ENCODE measurements around the gene SEMA6A. TPM values are rescaled to one million over a fixed set of nuclear protein-coding genes. Genes with fewer than 3 reads are reported as not detected.
"Not testable (repeated sequence)": the region's sequence is repeated elsewhere in the genome, so short reads cannot be mapped to it uniquely, and the experiment has no call there.

Gene SEMA6A
- total RNA-seq, 4 donors from 2014 or later, result 2.5 to 6.5 (median 2.7) TPM

DNA sequence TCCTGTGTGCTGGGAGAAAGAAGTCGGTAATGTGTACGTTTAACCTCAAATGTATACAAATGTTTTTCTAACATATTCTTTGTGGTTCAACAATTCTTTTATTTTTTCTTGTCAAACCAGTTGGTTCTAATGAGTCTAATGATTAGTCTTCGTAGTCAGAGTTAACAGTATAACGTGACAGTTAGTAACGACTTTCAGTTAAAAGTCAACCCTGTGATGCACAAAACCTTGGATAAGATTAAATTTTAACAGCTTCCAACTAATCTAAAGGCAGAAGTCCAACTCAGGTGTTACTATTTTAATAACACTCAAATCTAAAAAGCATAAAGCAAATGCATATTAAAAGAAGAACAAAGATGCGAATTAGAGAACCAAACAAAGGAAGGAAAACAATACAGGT lies 47.0 kb downstream of the SEMA6A start:
- H3K4me3 ChIP-seq, result no peak overlapping the region
- no peaks in the 10 kb centered on the region for H3K36me3 ChIP-seq
- TF ChIP-seq POLR2A (IDR thresholded peaks at IDR 0.05) (no peak), CTCF (IDR thresholded peaks at IDR 0.05 in 4 of 5, conservative IDR thresholded peaks at IDR 0.05 in 1 of 5) (no peak)
- H3K27me3 ChIP-seq, result peaks cover 0 to 5% (median 0%) of the 10 kb centered on the region in 3 donors
- DNase-seq (no peak), ATAC-seq (no peak)
- no peak overlapping the region for H3K27ac ChIP-seq
- intact Hi-C loops (cut with DNase I; ENCODE audit: low total_unique reads) (no loop called here), in situ Hi-C loops (cut with MboI; ENCODE audit: low sequenced_read_pairs in 4 of 4) (no loop called here)
- no peaks in the 10 kb centered on the region for H3K9me3 ChIP-seq
- H3K4me1 ChIP-seq, result peaks cover 19 to 32% of the 10 kb centered on the region in 2 donors

DNA sequence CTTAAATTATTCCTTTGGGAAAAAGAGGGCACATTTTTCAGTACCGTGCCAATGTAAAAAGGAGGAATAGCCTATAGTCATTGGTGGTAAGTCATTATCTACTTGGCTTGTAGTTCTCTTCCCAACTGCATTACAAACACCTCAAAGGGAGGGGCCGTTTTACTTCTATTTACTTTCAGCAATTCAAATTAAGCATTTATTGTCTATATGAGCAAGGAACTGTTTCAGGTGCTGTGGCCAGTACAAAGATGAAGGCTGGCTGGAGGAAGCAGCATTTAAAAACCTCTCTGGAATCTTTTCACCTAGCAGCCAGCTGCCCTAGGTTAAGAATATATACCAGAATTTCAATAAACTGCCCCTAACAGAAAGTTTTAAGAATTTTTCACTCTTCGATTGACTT lies 48.9 kb downstream of the SEMA6A start:
- Histone ChIP-seq H3K4me1 (peaks cover 9 to 22% of the 10 kb centered on the region in 2 donors), H3K27me3 (peaks cover 0 to 5% (median 0%) of the 10 kb centered on the region in 3 donors), H3K9me3 (no peaks in the 10 kb centered on the region), H3K36me3 (no peaks in the 10 kb centered on the region), H3K4me3 (no peak overlapping the region), H3K27ac (no peak overlapping the region)
- in situ Hi-C loops (cut with MboI; ENCODE audit: low sequenced_read_pairs in 4 of 4), result no loop called here
- no peak for ATAC-seq
- no peak for DNase-seq
- intact Hi-C loops (cut with DNase I; ENCODE audit: low total_unique reads), result no loop called here
- TF ChIP-seq POLR2A (IDR thresholded peaks at IDR 0.05) (no peak), CTCF (IDR thresholded peaks at IDR 0.05 in 4 of 5, conservative IDR thresholded peaks at IDR 0.05 in 1 of 5) (no peak)

- in situ Hi-C loops (cut with MboI; ENCODE audit: low sequenced_read_pairs in 4 of 4), result no loop called here
- ATAC-seq, result no peak
Observed at GRCh38 chr5:116524966-116525365, 49.7 kb downstream of the SEMA6A start.

DNA sequence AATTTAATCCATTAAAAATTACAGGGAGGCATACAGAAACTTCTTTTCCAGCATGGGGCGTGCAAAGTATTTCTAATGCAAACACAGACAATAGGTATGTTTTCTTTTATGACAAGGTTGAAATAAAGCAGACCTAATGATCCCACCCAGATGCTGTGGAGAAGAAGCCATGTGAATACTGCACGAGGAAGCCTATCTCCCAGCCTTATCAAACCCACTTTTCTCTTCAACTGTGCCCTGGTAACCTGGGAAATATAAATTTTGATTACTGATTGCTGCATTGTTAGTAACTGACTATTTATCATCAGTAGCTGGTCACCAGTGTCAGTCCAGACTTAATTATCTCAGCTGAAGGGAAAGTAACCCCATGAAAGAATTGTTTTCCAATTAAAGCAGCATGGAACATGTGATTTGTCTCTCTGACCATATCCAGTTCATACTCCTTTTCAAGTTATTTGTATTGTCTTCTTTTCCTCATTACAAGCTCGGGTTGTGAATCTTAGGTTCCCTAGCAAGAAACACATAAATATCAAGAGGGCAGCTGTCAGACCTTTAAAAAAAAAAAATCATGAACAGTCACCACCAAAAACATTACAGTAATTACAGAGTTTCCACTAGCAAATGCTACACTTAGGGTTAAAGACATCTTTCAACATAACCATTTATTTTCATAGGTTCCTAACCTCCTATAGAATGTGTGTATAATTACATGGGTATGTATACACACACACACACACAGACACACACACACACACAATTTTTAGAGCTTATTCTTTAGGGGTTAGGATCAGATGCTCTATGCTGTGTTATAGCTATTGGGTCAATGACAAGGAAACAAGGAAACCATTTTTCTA lies 50.3 kb downstream of the SEMA6A start:
- Histone ChIP-seq H3K4me3 (no peak overlapping the region), H3K36me3 (no peaks in the 10 kb centered on the region), H3K27ac (no peak overlapping the region), H3K4me1 (peaks cover 9 to 18% of the 10 kb centered on the region in 2 donors), H3K27me3 (peaks cover 0 to 5% (median 0%) of the 10 kb centered on the region in 3 donors), H3K9me3 (no peaks in the 10 kb centered on the region)
- intact Hi-C loops (cut with DNase I; ENCODE audit: low total_unique reads), result no loop called here
- TF ChIP-seq CTCF (IDR thresholded peaks at IDR 0.05 in 4 of 5, conservative IDR thresholded peaks at IDR 0.05 in 1 of 5) (no peak), POLR2A (IDR thresholded peaks at IDR 0.05) (no peak)
- in situ Hi-C loops (cut with MboI; ENCODE audit: low sequenced_read_pairs in 4 of 4), result no loop called here
- DNase-seq, result no peak
- no peak for ATAC-seq

More at GRCh38 chr5:116524966-116525365, 49.7 kb downstream of the SEMA6A start:
- intact Hi-C loops (cut with DNase I; ENCODE audit: low total_unique reads), result no loop called here
- H3K27ac ChIP-seq, result no peak overlapping the region
- H3K27me3 ChIP-seq, result peaks cover 0 to 5% (median 0%) of the 10 kb centered on the region in 3 donors
- H3K9me3 ChIP-seq, result no peaks in the 10 kb centered on the region
- TF ChIP-seq POLR2A (IDR thresholded peaks at IDR 0.05) (no peak), CTCF (IDR thresholded peaks at IDR 0.05 in 4 of 5, conservative IDR thresholded peaks at IDR 0.05 in 1 of 5) (no peak)
- DNase-seq, result no peak
- peaks cover 9 to 22% of the 10 kb centered on the region in 2 donors for H3K4me1 ChIP-seq
- H3K4me3 ChIP-seq, result no peak overlapping the region
- H3K36me3 ChIP-seq, result no peaks in the 10 kb centered on the region

GRCh38 chr5:116523182-116523581 lies 51.4 kb downstream of the SEMA6A start:
- H3K9me3 ChIP-seq; H3K27ac ChIP-seq; in situ Hi-C loops (cut with MboI; ENCODE audit: low sequenced_read_pairs in 4 of 4); H3K4me3 ChIP-seq; H3K27me3 ChIP-seq; ATAC-seq; DNase-seq; H3K36me3 ChIP-seq; intact Hi-C loops (cut with DNase I; ENCODE audit: low total_unique reads): not testable (repeated sequence)
- H3K4me1 ChIP-seq, result peaks cover 1 to 13% of the 10 kb centered on the region in 2 donors

Measured in gastrocnemius medialis (tissue), 4 donors.